Measurements from ENCODE around the gene PNMA8B. TPM values are rescaled to one million over a fixed set of nuclear protein-coding genes. Genes with fewer than 3 reads are reported as not detected.

Gene PNMA8B
- total and polyA plus RNA-seq, 2 donors (not counting 3 experiments of a cell fraction or from before 2014, with no cell fraction given) = 0.11 TPM; not detected in 1

DNA sequence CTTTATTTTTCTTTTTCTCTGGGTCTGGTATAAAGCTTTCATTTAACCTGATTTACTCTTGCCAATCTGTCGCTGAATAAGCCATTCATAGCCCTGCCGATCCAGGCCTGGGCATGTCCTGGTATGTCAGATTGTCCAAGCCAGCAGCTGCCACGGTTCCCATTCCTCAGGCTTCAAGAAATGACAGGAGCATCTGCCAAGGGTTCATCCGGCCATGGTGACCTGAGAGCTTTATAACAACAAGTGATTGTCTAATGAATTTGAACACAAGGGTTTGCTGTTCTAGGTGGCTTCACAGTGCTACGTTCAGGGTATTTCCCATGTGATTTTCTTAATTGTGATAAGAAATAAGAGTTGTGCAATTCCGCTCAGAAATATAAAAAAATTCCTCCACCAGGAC lies 44.3 kb downstream of the PNMA8B start:
- Histone ChIP-seq H3K27me3 (ENCODE audit: control insufficient read depth in 2 of 2, insufficient read depth in 2 of 2, low read length in 2 of 2) (peaks cover 2 to 9% of the 10 kb centered on the region in 2 experiments), H3K79me2 (ENCODE audit: control insufficient read depth, insufficient read depth, low read length) (no peaks in the 10 kb centered on the region), H2AFZ (ENCODE audit: low read depth, low read length) (no peak overlapping the region), H3K9me3 (replicated peaks; ENCODE audit: control insufficient read depth, insufficient read depth, low read length) (no peaks in the 10 kb centered on the region), H3K4me1 (ENCODE audit: control insufficient read depth, extremely low read depth, insufficient read depth, low read length) (no peaks in the 10 kb centered on the region), H3K9me1 (replicated peaks; ENCODE audit: control insufficient read depth, extremely low read depth, insufficient read depth, low read length) (no peaks in the 10 kb centered on the region), H3K4me2 (ENCODE audit: insufficient read depth, low read length) (no peak overlapping the region), H3K27ac (ENCODE audit: insufficient read depth, low read depth, low read length) (no peak overlapping the region), H3K4me3 (replicated peaks in 1 of 3; ENCODE audit: insufficient read depth in 1 of 3, low read depth in 1 of 3, low read length in 3 of 3) (no peak overlapping the region), H3K36me3 (ENCODE audit: control insufficient read depth in 2 of 2, extremely low read depth in 1 of 2, insufficient read depth in 2 of 2, low read length in 2 of 2) (no peaks in the 10 kb centered on the region), H3K9ac (replicated peaks; ENCODE audit: extremely low read depth, insufficient read depth, low read length) (no peak overlapping the region), H4K20me1 (replicated peaks; ENCODE audit: control insufficient read depth, extremely low read depth, insufficient read depth, low read length) (no peaks in the 10 kb centered on the region)
- BruUV-seq (replicated peaks) = no TSS peak
- DNase-seq (ENCODE audit: low read depth, low spot score) (no peak), FAIRE-seq (no peak)
- intact Hi-C loops (cut with micrococcal nuclease) = no loop called here
- TF ChIP-seq MYC (IDR thresholded peaks at IDR 0.05; ENCODE audit: low read depth, low read length) = no peak
- TF ChIP-seq EZH2 (IDR thresholded peaks at IDR 0.05; ENCODE audit: borderline replicate concordance, low read depth, low read length, severe bottlenecking) = no peak
- no peak for TF ChIP-seq POLR2A (IDR thresholded peaks at IDR 0.05; ENCODE audit: low read depth, low read length)
- no peak for TF ChIP-seq POLR2AphosphoS5 (IDR thresholded peaks at IDR 0.05; ENCODE audit: insufficient read depth, low read depth, low read length)
- POLR2A ChIA-PET = no interaction called here
- dilution Hi-C loops (cut with MboI; ENCODE audit: extremely low pct_ligation_motif_present, low sequenced_read_pairs) = no loop called here
- CTCF ChIA-PET = interaction anchor here (1.2 kb wide), 1 partner anchor 15 kb away, joined by 3 read pairs; no protein-coding TSS in a partner anchor

- Histone ChIP-seq H3K79me2 (ENCODE audit: control insufficient read depth, insufficient read depth, low read length) (no peaks in the 10 kb centered on the region), H4K20me1 (replicated peaks; ENCODE audit: control insufficient read depth, extremely low read depth, insufficient read depth, low read length) (no peaks in the 10 kb centered on the region), H3K27me3 (ENCODE audit: control insufficient read depth in 2 of 2, insufficient read depth in 2 of 2, low read length in 2 of 2) (peaks cover 5 to 9% of the 10 kb centered on the region in 2 experiments), H3K4me3 (replicated peaks in 1 of 3; ENCODE audit: insufficient read depth in 1 of 3, low read depth in 1 of 3, low read length in 3 of 3) (no peak overlapping the region), H3K9ac (replicated peaks; ENCODE audit: extremely low read depth, insufficient read depth, low read length) (no peak overlapping the region), H2AFZ (ENCODE audit: low read depth, low read length) (no peak overlapping the region), H3K36me3 (ENCODE audit: control insufficient read depth in 2 of 2, extremely low read depth in 1 of 2, insufficient read depth in 2 of 2, low read length in 2 of 2) (no peaks in the 10 kb centered on the region), H3K27ac (ENCODE audit: insufficient read depth, low read depth, low read length) (no peak overlapping the region), H3K9me3 (replicated peaks; ENCODE audit: control insufficient read depth, insufficient read depth, low read length) (no peaks in the 10 kb centered on the region), H3K4me1 (ENCODE audit: control insufficient read depth, extremely low read depth, insufficient read depth, low read length) (no peaks in the 10 kb centered on the region), H3K9me1 (replicated peaks; ENCODE audit: control insufficient read depth, extremely low read depth, insufficient read depth, low read length) (no peaks in the 10 kb centered on the region), H3K4me2 (ENCODE audit: insufficient read depth, low read length) (no peak overlapping the region)
- DNase-seq (ENCODE audit: low read depth, low spot score) (no peak), FAIRE-seq (no peak)
- no TSS peak for BruUV-seq (replicated peaks)
- dilution Hi-C loops (cut with MboI; ENCODE audit: extremely low pct_ligation_motif_present, low sequenced_read_pairs) (no loop called here), intact Hi-C loops (cut with micrococcal nuclease) (no loop called here)
- no peak for TF ChIP-seq JUN (IDR thresholded peaks at IDR 0.05; ENCODE audit: borderline replicate concordance, insufficient read depth, insufficient read length, low read depth)
- no peak for TF ChIP-seq FOS (IDR thresholded peaks at IDR 0.05; ENCODE audit: borderline replicate concordance, insufficient read depth, low read length)
- TF ChIP-seq, protein P1, sequence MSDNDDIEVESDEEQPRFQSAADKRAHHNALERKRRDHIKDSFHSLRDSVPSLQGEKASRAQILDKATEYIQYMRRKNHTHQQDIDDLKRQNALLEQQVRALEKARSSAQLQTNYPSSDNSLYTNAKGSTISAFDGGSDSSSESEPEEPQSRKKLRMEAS (IDR thresholded peaks at IDR 0.05; ENCODE audit: insufficient read depth, insufficient read length) = no peak
- TF ChIP-seq POLR2A (IDR thresholded peaks at IDR 0.05; ENCODE audit: low read depth, low read length) = no peak
- no peak for TF ChIP-seq CTCF (IDR thresholded peaks at IDR 0.05; ENCODE audit: extremely low read depth in 1 of 2, insufficient read depth in 1 of 2, low read depth in 1 of 2, low read length in 2 of 2)
- TF ChIP-seq EZH2 (IDR thresholded peaks at IDR 0.05; ENCODE audit: borderline replicate concordance, low read depth, low read length, severe bottlenecking) = no peak
- no peak for TF ChIP-seq MYC (IDR thresholded peaks at IDR 0.05; ENCODE audit: low read depth, low read length)
- TF ChIP-seq GATA2 (IDR thresholded peaks at IDR 0.05; ENCODE audit: insufficient read depth, insufficient read length, low read depth, low read length) = no peak
- TF ChIP-seq POLR2AphosphoS5 (IDR thresholded peaks at IDR 0.05; ENCODE audit: insufficient read depth, low read depth, low read length) = no peak
- ChIA-PET CTCF (interaction anchor here (1.2 kb wide), 1 partner anchor 14 kb away, joined by 3 read pairs; no protein-coding TSS in a partner anchor), POLR2A (no interaction called here)
Measured at GRCh38 chr19:46450737-46451136, 44.9 kb downstream of the PNMA8B start.

All from endothelial cell of umbilical vein (primary cell).